Activated CD8-positive, alpha-beta T cell treated with anti-CD3 and anti-CD28 coated beads for 36 hours (primary cell): ENCODE results near the gene RETREG2. TPM values are rescaled to one million over a fixed set of nuclear protein-coding genes. Genes with fewer than 3 reads are reported as not detected.

Experiments used
- ATAC-seq: fragments of 200-7000 bp; cut with Tn5 transposase; one replicate; pipeline ENCODE4 v1.10.0; 2021; ENCODE audit warnings: mild to moderate bottlenecking, moderate library complexity
- CTCF ChIA-PET: fragments of 350-600 bp; sonication (Branson Sonifier 250); formaldehyde crosslinking; loops from one replicate; lab custom pipeline; 2021; ENCODE audit warnings: antibody characterized with exemption; lab: Charles Lee
- POLR2A ChIA-PET: fragments of 350-600 bp; sonication (Branson Sonifier 250); formaldehyde crosslinking; loops from one replicate; lab custom pipeline; 2021; ENCODE audit warnings: antibody characterized with exemption; lab: Charles Lee
- DNase-seq: peaks from one replicate; pipeline ENCODE4 v3.0.0-alpha.2; 2020
- H3K27ac Mint-ChIP-seq: one replicate; pipeline ENCODE4 v1.8.0; 2021; ENCODE audit warnings: mild to moderate bottlenecking, mixed read lengths
- H3K27me3 Mint-ChIP-seq: one replicate; pipeline ENCODE4 v1.8.0; 2021; ENCODE audit warnings: mixed read lengths
- H3K36me3 Mint-ChIP-seq: one replicate; pipeline ENCODE4 v1.8.0; 2021; ENCODE audit warnings: low read depth, mixed read lengths
- H3K4me1 Mint-ChIP-seq: one replicate; pipeline ENCODE4 v1.8.0; 2021; ENCODE audit warnings: low read depth, mixed read lengths
- H3K4me3 Mint-ChIP-seq: one replicate; pipeline ENCODE4 v1.8.0; 2021; ENCODE audit warnings: mild to moderate bottlenecking, moderate library complexity, mixed read lengths
- H3K9me3 Mint-ChIP-seq: one replicate; pipeline ENCODE4 v1.8.0; 2021; ENCODE audit warnings: mixed read lengths
- CTCF ChIP-seq: fragments of 200-600 bp; IDR thresholded peaks from one replicate; pipeline ENCODE4 v1.8.0; 2022; ENCODE audit warnings: antibody characterized with exemption, mild to moderate bottlenecking
- intact Hi-C: fragments of 100-400 bp; cut with micrococcal nuclease; formaldehyde crosslinking; loops from one replicate; pipeline ENCODE4 v1.10.0; 2022
- total RNA-seq, 2 experiments: library from RNA; stranded (reverse); gene quantifications; one replicate each; pipeline ENCODE4 v1.2.3, GENCODE V29; 2021

The RETREG2 gene
- total RNA-seq, 2 experiments from 2014 or later = 63.8 to 67.8 TPM

GRCh38 chr2:219218217-219218731, 40.2 kb downstream of the RETREG2 start:
- H3K9me3 Mint-ChIP-seq = no peaks in the 10 kb centered on the region
- TF ChIP-seq CTCF = no peak
- DNase-seq (peak; percentile 19), ATAC-seq (peak; percentile 42)
- H3K27ac Mint-ChIP-seq = peak overlapping the region; percentile 77
- H3K4me1 Mint-ChIP-seq = peaks cover 25% of the 10 kb centered on the region
- CTCF ChIA-PET = interaction anchor here (1.0 to 2.8 kb wide), 8 partner anchors 12 to 77 kb away, joined by 3 to 19 read pairs (median 6); partner anchors contain the start of genes ANKZF1, ATG9A and ZFAND2B
- POLR2A ChIA-PET = interaction anchor here (0.7 to 4.6 kb wide), 17 partner anchors 11 to 169 kb away, joined by 3 to 60 read pairs (median 6); partner anchors contain the start of genes ANKZF1, ATG9A, CNPPD1 and DNAJB2
- peaks cover 51% of the 10 kb centered on the region for H3K36me3 Mint-ChIP-seq
- H3K4me3 Mint-ChIP-seq = peak overlapping the region; percentile 88
- intact Hi-C loops = no loop called here
- no peaks in the 10 kb centered on the region for H3K27me3 Mint-ChIP-seq

DNA sequence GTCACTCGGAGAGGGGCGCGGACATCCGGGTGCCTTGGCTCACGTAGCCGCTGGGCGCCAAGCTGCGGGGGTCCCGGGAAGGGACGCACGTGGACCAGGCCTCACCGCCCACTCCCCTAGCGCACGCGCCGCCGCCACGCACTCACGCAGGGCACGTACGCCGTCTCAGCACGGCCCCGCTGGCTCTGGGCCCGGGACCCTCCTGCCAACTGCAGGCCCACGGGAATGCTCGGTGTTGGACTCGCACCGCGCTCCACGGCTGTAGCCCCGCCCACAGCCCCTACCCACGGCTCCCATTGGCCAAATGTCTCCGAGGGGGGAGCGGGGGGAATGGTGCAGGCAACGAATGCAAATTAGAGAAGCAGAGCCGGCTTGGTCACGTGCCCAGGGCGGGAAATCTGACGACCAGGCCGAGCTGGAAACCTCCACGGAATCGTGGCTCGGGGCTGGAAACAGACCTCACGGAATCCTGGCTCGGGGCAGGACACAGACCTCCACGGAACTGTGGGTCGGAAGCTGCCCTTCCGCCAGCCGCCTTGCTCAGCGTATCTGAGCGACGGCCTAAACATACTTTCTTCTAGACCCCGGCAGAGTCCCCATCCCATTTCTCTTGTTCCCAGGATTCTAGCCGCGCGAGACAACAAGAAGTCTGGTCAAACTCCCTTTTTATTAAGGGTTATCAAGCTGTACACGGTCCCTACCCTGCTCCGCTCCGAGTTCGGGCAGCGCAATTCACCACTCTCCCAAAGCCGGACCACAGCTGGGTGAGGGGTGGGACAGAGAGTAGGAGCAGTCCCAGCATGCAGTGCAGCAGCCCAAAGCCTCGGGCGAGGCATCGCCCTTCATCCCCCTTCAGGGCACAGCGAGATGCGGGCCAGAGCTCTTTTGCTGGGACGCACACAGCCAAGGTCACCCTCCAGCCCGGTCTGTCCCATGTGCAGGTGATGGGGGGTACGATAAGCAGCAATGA, 40.9 kb downstream of the RETREG2 start, which contains the start of gene ABCB6:
Gene ABCB6, minus strand, starts transcription at position 227 of the 970 bp plus-strand sequence. CDS start 285 bp downstream, outside the sequence.
- intact Hi-C loops = no loop called here
- H3K9me3 Mint-ChIP-seq = no peaks in the 10 kb centered on the region
- no peak for TF ChIP-seq CTCF

GRCh38 chr2:219219784-219220532, 41.9 kb downstream of the RETREG2 start:
- CTCF ChIA-PET = interaction anchor here (1.2 to 2.8 kb wide), 6 partner anchors 10 to 224 kb away, joined by 4 to 19 read pairs (median 6); partner anchors contain the start of genes ANKZF1 and ATG9A
- DNase-seq = no peak
- Mint-ChIP-seq H3K36me3 (peaks cover 57% of the 10 kb centered on the region), H3K4me3 (no peak overlapping the region), H3K9me3 (no peaks in the 10 kb centered on the region), H3K27ac (peak overlapping the region; percentile 11), H3K4me1 (peaks cover 25% of the 10 kb centered on the region), H3K27me3 (no peaks in the 10 kb centered on the region)
- POLR2A ChIA-PET = interaction anchor here (0.6 to 4.6 kb wide), 15 partner anchors 9 to 576 kb away, joined by 3 to 60 read pairs (median 5); partner anchors contain the start of genes ANKZF1, ATG9A, DNAJB2 and GLB1L
- intact Hi-C loops = no loop called here
- ATAC-seq = no peak
- no peak for TF ChIP-seq CTCF

More for the DNA sequence above, 40.9 kb downstream of the RETREG2 start, which contains the start of gene ABCB6:
- POLR2A ChIA-PET = interaction anchor here (0.7 to 4.6 kb wide), 23 partner anchors 10 to 168 kb away, joined by 3 to 60 read pairs (median 5); partner anchors contain the start of genes ANKZF1, ATG9A, CNPPD1 and DNAJB2
- H3K36me3 Mint-ChIP-seq = peaks cover 53% of the 10 kb centered on the region
- CTCF ChIA-PET = interaction anchor here (0.5 to 2.8 kb wide), 12 partner anchors 8 to 239 kb away, joined by 3 to 19 read pairs (median 4); partner anchors contain the start of genes ANKZF1, ATG9A and ZFAND2B
- peaks cover 25% of the 10 kb centered on the region for H3K4me1 Mint-ChIP-seq
- DNase-seq = peak; percentile 95
- ATAC-seq = peak; percentile 92
- H3K27ac Mint-ChIP-seq = peak within 1 kb of the TSS; percentile 77
- H3K27me3 Mint-ChIP-seq = no peaks in the 10 kb centered on the region
- peak within 1 kb of the TSS; percentile 88 for H3K4me3 Mint-ChIP-seq

DNA sequence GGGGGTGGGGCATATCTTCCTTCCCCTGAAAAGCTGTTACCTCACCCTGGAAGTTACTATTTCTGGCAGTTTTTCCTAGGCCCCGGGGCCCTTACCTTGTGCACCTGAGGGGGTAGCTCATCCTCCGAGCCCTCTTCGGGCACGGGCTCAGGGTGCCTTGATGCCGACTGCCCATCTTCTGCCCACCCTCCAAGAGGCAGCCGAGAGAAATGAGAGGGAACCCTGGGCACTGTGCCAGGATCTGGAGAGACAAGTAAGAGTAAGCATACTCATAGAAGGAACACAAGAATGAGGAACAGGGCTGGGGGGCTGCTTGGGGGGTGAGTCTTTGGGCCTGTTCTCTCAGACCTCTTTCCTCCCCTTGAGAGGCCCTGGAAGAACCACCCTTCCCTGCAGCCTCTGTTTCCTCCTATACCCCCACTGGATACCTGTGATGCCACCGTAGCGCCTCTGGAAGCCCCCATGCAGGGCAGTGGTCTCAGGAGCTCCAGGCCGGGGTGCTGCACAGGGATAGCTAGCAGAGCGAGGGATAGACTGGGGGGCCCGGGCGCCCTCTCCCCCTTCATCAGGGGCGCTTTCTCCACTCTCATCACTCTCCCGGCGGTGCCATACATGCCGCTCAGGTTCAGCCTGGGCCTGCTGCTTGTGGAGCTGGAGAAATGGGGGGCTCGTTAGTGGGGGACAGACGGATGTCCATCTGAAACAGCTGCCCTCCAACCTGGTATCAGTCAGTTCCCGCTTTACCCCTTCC, 42.8 kb downstream of the RETREG2 start:
- ChIA-PET POLR2A (interaction anchor here (0.9 to 4.6 kb wide), 9 partner anchors 8 to 58 kb away, joined by 3 to 60 read pairs (median 5); partner anchors contain the start of genes ANKZF1, ATG9A, DNAJB2 and GLB1L), CTCF (no interaction called here)
- no peak overlapping the region for H3K4me3 Mint-ChIP-seq
- DNase-seq (no peak), ATAC-seq (no peak)
- TF ChIP-seq CTCF = no peak
- no peaks in the 10 kb centered on the region for H3K9me3 Mint-ChIP-seq
- no peak overlapping the region for H3K27ac Mint-ChIP-seq
- peaks cover 27% of the 10 kb centered on the region for H3K4me1 Mint-ChIP-seq
- no peaks in the 10 kb centered on the region for H3K27me3 Mint-ChIP-seq
- intact Hi-C loops = no loop called here
- peaks cover 66% of the 10 kb centered on the region for H3K36me3 Mint-ChIP-seq
